ENCODE data around the gene NPPB. TPM values are rescaled to one million over a fixed set of nuclear protein-coding genes. Genes with fewer than 3 reads are reported as not detected.
A peak's percentile ranks its signal among the peaks of the same experiment; 100 is the strongest.

NPPB gene
- total and polyA plus RNA-seq, 9 of the 15 experiments (the other 6 are each of a cell fraction or from before 2014, with no cell fraction given) = not detected

DNA sequence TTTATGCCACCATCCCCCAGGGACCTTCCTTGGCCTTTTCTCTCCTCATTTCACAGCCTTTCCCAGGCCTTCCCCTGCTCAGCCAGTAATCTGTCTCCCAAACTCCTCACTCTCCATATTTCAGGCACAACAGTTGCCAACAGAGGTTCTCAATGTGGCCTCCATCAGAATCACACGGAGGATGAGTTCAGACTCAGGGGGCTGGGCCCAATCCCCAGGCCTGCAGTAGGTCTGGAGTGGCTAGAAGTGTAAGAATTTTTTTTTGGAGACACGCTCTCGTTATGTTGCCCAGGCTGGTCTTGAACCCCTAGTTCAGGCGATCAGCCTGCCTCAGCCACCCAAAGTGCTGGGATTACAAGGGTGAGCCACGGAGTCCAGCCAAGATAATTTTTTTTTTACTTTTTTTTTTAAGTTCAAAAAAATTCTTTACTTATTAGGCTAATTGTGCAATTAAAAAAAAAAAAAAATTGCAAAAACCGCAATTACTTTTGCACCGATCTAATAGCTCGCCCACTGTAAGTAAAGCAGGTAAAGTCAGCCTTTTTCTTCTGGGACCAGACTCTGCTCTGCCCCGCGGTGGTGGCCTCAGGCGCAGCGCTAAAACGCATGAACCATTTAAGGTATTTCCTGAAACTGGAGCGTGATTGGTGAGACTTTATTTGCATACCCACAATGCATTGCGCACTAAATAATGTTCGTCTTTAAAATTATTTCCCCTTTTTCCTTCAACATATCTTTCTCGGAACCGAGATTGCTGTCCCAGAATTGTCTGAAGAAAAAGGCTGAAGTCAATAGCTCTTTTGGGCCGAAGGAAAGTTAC is 48.7 kb upstream of the NPPB start (continued):
- peak; percentile 75; the same call in 1 of the 2 replicates for TF ChIP-seq KLF1 (tag; IDR thresholded peaks at IDR 0.05)
- no peak for TF ChIP-seq CBFA2T3 (IDR thresholded peaks at IDR 0.05)
- no peak for TF ChIP-seq ZNF431 (CRISPR knock-in tag; IDR thresholded peaks at IDR 0.05)
- TF ChIP-seq, protein P1, sequence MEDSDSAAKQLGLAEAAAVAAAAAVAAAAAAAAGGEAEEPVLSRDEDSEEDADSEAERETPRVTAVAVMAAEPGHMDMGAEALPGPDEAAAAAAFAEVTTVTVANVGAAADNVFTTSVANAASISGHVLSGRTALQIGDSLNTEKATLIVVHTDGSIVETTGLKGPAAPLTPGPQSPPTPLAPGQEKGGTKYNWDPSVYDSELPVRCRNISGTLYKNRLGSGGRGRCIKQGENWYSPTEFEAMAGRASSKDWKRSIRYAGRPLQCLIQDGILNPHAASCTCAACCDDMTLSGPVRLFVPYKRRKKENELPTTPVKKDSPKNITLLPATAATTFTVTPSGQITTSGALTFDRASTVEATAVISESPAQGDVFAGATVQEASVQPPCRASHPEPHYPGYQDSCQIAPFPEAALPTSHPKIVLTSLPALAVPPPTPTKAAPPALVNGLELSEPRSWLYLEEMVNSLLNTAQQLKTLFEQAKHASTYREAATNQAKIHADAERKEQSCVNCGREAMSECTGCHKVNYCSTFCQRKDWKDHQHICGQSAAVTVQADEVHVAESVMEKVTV (CRISPR knock-in tag; IDR thresholded peaks at IDR 0.05) = no peak
- TF ChIP-seq PURB (CRISPR knock-in tag; IDR thresholded peaks at IDR 0.05; ENCODE audit: low read depth) = no peak
- TF ChIP-seq, protein P2, sequence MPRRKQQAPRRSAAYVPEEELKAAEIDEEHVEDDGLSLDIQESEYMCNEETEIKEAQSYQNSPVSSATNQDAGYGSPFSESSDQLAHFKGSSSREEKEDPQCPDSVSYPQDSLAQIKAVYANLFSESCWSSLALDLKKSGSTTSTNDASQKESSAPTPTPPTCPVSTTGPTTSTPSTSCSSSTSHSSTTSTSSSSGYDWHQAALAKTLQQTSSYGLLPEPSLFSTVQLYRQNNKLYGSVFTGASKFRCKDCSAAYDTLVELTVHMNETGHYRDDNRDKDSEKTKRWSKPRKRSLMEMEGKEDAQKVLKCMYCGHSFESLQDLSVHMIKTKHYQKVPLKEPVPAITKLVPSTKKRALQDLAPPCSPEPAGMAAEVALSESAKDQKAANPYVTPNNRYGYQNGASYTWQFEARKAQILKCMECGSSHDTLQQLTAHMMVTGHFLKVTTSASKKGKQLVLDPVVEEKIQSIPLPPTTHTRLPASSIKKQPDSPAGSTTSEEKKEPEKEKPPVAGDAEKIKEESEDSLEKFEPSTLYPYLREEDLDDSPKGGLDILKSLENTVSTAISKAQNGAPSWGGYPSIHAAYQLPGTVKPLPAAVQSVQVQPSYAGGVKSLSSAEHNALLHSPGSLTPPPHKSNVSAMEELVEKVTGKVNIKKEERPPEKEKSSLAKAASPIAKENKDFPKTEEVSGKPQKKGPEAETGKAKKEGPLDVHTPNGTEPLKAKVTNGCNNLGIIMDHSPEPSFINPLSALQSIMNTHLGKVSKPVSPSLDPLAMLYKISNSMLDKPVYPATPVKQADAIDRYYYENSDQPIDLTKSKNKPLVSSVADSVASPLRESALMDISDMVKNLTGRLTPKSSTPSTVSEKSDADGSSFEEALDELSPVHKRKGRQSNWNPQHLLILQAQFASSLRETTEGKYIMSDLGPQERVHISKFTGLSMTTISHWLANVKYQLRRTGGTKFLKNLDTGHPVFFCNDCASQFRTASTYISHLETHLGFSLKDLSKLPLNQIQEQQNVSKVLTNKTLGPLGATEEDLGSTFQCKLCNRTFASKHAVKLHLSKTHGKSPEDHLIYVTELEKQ (CRISPR knock-in tag; IDR thresholded peaks at IDR 0.05) = no peak
- TF ChIP-seq ATF1 (CRISPR knock-in tag; IDR thresholded peaks at IDR 0.05) = no peak
- no peak for TF ChIP-seq ATF1 (tag; IDR thresholded peaks at IDR 0.05)
- no peak for TF ChIP-seq RFX1 (IDR thresholded peaks at IDR 0.05)
- no peak; the same call in 1 of the 2 replicates for TF ChIP-seq BACH1 (tag; IDR thresholded peaks at IDR 0.05)
- no peak for TF ChIP-seq ZFPM2 (CRISPR knock-in tag; IDR thresholded peaks at IDR 0.05)
- no peak for TF ChIP-seq EGR1 (conservative IDR thresholded peaks at IDR 0.05)
- no peak for TF ChIP-seq E2F3 (CRISPR knock-in tag; IDR thresholded peaks at IDR 0.05)
- TF ChIP-seq, protein P3, sequence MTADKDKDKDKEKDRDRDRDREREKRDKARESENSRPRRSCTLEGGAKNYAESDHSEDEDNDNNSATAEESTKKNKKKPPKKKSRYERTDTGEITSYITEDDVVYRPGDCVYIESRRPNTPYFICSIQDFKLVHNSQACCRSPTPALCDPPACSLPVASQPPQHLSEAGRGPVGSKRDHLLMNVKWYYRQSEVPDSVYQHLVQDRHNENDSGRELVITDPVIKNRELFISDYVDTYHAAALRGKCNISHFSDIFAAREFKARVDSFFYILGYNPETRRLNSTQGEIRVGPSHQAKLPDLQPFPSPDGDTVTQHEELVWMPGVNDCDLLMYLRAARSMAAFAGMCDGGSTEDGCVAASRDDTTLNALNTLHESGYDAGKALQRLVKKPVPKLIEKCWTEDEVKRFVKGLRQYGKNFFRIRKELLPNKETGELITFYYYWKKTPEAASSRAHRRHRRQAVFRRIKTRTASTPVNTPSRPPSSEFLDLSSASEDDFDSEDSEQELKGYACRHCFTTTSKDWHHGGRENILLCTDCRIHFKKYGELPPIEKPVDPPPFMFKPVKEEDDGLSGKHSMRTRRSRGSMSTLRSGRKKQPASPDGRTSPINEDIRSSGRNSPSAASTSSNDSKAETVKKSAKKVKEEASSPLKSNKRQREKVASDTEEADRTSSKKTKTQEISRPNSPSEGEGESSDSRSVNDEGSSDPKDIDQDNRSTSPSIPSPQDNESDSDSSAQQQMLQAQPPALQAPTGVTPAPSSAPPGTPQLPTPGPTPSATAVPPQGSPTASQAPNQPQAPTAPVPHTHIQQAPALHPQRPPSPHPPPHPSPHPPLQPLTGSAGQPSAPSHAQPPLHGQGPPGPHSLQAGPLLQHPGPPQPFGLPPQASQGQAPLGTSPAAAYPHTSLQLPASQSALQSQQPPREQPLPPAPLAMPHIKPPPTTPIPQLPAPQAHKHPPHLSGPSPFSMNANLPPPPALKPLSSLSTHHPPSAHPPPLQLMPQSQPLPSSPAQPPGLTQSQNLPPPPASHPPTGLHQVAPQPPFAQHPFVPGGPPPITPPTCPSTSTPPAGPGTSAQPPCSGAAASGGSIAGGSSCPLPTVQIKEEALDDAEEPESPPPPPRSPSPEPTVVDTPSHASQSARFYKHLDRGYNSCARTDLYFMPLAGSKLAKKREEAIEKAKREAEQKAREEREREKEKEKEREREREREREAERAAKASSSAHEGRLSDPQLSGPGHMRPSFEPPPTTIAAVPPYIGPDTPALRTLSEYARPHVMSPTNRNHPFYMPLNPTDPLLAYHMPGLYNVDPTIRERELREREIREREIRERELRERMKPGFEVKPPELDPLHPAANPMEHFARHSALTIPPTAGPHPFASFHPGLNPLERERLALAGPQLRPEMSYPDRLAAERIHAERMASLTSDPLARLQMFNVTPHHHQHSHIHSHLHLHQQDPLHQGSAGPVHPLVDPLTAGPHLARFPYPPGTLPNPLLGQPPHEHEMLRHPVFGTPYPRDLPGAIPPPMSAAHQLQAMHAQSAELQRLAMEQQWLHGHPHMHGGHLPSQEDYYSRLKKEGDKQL (CRISPR knock-in tag; IDR thresholded peaks at IDR 0.05; ENCODE audit: borderline replicate concordance) = no peak
- no peak for TF ChIP-seq MCM3 (IDR thresholded peaks at IDR 0.05)
- no peak for TF ChIP-seq EWSR1 (IDR thresholded peaks at IDR 0.05; ENCODE audit: borderline replicate concordance, low read depth, partially characterized antibody)
- TF ChIP-seq ZNF444 (CRISPR knock-in tag; IDR thresholded peaks at IDR 0.05) = no peak
- no peak for TF ChIP-seq HMGN3 (IDR thresholded peaks at IDR 0.05; ENCODE audit: borderline replicate concordance, extremely low read depth, insufficient read length, low read depth, low read length)

Data from K562 (cell line).